GM10266 (cell line): ENCODE measurements around the gene KCNQ1.

Experiments used
- DNase-seq: peaks from one replicate; pipeline ENCODE4 v3.0.0; 2012; ENCODE audit errors: extremely low spot score
- CTCF ChIP-seq: IDR thresholded peaks from 2 replicates; pipeline ENCODE4 v1.5.1; 2012; ENCODE audit warnings: mild to moderate bottlenecking, low read depth; ENCODE audit not compliant: control insufficient read depth, insufficient read depth; ENCODE audit errors: missing control alignments

KCNQ1 gene

DNA sequence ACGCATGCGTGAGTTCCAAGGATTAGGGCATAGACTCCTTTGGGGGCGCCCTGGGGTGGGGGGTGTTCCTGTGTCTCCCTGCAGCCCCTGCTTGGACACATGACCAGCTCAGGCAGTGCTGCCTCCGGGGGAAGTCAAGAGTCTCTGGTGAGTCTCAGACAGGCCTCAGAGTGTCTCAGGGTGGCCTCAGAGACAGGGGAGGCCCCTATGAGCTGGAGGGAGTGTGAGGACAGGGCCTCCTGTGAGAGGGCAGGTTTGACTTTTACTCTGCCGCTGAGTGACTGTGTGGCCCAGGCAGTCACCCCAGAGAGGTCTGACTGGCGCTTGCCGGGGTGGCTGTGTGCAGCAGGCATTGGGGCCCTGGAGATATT, 296.2 kb downstream of the KCNQ1 start:
- DNase-seq = no peak
- no peak for TF ChIP-seq CTCF

- DNase-seq = no peak
- no peak for TF ChIP-seq CTCF
These were observed 296.7 kb downstream of the KCNQ1 start for GRCh38 chr11:2741377-2742131.

GRCh38 chr11:2742201-2742600, 297.4 kb downstream of the KCNQ1 start:
- DNase-seq = no peak
- no peak for TF ChIP-seq CTCF

- TF ChIP-seq CTCF = no peak
- no peak for DNase-seq
These were observed 298.0 kb downstream of the KCNQ1 start for GRCh38 chr11:2742611-2743426.

- no peak for DNase-seq
- no peak for TF ChIP-seq CTCF
These were observed 298.8 kb downstream of the KCNQ1 start for GRCh38 chr11:2743427-2744110.

GRCh38 chr11:2744166-2744565, 299.4 kb downstream of the KCNQ1 start:
- no peak for TF ChIP-seq CTCF
- no peak for DNase-seq

GRCh38 chr11:2745511-2745910, 300.7 kb downstream of the KCNQ1 start:
- DNase-seq = no peak
- no peak for TF ChIP-seq CTCF
